Loucy (cell line): ENCODE results near the gene TMEM38B.

ENCODE experiments used
- EZH2phosphoT487 ChIP-seq: fragments of 200-600 bp; IDR thresholded peaks from 2 replicates; pipeline ENCODE4 v1.6.1; 2018; ENCODE audit warnings: antibody characterized with exemption, mild to moderate bottlenecking, moderate library complexity, borderline replicate concordance
- TF ChIP-seq, protein P1 (sequence below): fragments of 200-600 bp; sonication (generic); conservative IDR thresholded peaks from 2 replicates; pipeline ENCODE4 v1.5.1; 2014; ENCODE audit warnings: mild to moderate bottlenecking, antibody characterized with exemption, low read length

DNA sequence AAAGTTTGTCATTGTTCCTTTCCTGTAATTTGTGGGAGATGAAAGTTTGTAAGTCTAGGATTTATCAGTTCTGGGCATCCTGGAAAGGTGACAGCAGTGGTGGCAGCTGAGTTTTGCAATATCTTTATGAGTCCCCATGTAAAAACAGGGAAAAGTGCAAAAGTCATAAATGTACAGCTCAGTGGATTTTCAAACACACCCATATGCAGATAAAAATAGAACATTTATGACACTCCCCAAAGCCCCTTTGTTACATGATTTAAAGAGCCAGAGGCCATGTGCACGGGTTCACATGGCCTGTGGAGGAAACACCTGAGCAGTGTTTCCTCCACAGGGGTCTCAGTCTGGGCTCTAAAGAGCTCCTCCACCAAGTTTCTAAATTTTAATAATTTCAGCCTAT lies 6.3 kb downstream of the TMEM38B start:
- TF ChIP-seq, protein P1, sequence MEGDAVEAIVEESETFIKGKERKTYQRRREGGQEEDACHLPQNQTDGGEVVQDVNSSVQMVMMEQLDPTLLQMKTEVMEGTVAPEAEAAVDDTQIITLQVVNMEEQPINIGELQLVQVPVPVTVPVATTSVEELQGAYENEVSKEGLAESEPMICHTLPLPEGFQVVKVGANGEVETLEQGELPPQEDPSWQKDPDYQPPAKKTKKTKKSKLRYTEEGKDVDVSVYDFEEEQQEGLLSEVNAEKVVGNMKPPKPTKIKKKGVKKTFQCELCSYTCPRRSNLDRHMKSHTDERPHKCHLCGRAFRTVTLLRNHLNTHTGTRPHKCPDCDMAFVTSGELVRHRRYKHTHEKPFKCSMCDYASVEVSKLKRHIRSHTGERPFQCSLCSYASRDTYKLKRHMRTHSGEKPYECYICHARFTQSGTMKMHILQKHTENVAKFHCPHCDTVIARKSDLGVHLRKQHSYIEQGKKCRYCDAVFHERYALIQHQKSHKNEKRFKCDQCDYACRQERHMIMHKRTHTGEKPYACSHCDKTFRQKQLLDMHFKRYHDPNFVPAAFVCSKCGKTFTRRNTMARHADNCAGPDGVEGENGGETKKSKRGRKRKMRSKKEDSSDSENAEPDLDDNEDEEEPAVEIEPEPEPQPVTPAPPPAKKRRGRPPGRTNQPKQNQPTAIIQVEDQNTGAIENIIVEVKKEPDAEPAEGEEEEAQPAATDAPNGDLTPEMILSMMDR, result no peak
- TF ChIP-seq EZH2phosphoT487, result no peak
